Fibroblast of the aortic adventitia (primary cell): ENCODE data around the gene ARSG. TPM values are rescaled to one million over a fixed set of nuclear protein-coding genes. Genes with fewer than 3 reads are reported as not detected.

Experiments used
- DNase-seq: peaks from one replicate; pipeline ENCODE4 v3.0.0-alpha.2; 2010; ENCODE audit warnings: low read depth
- H3K4me3 ChIP-seq: 2 replicates; pipeline ENCODE4 v1.5.1; 2011; ENCODE audit warnings: low read depth, mild to moderate bottlenecking, control low read depth, low read length, moderate library complexity
- total RNA-seq: library from RNA; depleted of rRNA; stranded (reverse); fragments of >200 nt; gene quantifications from 2 replicates; pipeline ENCODE4 v1.2.3, GENCODE V29; 2012; ENCODE audit warnings: low replicate concordance
- TF ChIP-seq, protein P1 (sequence below): IDR thresholded peaks from 2 replicates; pipeline ENCODE4 v1.5.1; 2011; ENCODE audit warnings: mild to moderate bottlenecking, low read length, control low read depth, inconsistent platforms; ENCODE audit not compliant: insufficient read depth

Gene ARSG
- total RNA-seq, 1 donor = 2.7 TPM

DNA sequence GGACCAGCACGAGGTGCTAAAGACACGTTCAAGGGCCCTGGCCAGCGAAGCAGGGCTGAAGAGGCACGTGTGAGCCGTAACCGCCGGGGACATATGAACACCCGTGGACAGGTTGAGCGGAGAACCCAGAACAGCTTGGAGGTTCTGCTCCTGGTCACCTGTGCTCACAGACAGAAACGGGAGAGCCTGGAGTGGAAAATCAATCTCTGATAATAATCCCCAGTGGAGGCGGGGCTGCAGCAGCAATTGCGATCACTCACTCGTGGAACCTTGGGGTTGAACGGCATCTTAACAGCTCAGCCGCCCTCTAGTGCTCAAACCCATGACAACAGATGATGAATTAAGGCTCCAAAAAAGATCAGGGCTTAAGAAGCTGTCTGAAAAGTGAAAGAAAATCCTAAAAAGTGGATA is 140.4 kb downstream of the ARSG start:
- TF ChIP-seq, protein P1, sequence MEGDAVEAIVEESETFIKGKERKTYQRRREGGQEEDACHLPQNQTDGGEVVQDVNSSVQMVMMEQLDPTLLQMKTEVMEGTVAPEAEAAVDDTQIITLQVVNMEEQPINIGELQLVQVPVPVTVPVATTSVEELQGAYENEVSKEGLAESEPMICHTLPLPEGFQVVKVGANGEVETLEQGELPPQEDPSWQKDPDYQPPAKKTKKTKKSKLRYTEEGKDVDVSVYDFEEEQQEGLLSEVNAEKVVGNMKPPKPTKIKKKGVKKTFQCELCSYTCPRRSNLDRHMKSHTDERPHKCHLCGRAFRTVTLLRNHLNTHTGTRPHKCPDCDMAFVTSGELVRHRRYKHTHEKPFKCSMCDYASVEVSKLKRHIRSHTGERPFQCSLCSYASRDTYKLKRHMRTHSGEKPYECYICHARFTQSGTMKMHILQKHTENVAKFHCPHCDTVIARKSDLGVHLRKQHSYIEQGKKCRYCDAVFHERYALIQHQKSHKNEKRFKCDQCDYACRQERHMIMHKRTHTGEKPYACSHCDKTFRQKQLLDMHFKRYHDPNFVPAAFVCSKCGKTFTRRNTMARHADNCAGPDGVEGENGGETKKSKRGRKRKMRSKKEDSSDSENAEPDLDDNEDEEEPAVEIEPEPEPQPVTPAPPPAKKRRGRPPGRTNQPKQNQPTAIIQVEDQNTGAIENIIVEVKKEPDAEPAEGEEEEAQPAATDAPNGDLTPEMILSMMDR = peak; percentile 7
- no peak for DNase-seq
- no peak overlapping the region for H3K4me3 ChIP-seq

DNA sequence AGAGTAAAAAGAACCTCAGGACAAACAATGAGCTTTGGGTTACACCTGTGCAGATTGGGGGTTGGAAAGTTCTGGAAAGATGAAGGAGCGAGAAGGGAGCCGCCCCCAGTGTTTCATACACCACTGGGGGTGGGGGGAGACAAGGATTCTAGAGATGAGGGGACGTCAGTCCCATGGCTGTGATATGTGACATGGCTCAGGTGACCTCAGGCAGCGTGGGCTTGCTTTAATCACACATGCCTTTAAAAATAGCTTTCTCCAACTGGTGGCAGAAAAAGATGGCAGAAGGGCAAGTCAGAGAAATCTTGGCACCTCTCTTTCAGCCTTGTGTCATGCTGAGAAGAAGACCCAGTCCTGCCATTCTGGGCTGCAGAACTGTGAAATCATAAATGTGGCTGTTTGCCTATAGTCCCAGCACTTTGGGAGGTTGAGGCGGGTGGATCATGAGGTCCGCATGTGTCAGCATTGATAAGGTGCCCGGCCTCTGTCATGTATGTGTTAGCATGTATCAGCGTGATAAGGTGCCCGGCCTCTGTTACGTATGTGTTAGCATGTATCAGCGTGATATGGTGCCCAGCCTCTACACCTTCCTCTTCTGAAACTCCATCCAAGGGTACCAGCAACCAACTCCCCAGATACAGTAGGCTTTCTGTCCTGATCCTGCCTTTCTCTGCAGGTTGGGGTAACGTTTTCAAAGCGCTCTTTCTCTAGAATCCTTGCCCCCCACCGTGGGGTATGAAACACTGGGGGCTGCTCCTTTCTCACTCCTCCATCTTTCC is 141.0 kb downstream of the ARSG start:
- TF ChIP-seq, protein P1 = no peak
- no peak for DNase-seq
- H3K4me3 ChIP-seq = no peak overlapping the region

DNA sequence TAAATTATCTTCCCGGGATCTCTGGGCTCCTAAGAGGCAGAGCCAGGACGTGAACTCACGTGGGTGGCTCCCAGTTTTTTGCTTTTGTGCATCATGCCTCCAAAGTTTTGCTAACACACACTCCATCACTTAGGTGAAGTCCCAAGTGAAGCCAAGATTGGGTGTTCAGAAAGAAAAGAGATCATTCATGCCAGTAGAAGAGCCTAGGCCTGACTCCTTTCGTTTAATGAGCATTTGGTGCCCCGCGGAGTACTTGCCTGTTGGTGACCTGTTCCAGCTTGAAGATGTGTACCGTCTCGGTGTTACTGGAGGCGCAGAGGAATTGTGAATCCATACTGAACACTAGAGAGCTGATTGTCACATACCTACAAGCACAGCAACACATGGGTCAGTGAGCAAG is 141.9 kb downstream of the ARSG start:
- no peak for DNase-seq
- H3K4me3 ChIP-seq = no peak overlapping the region
- TF ChIP-seq, protein P1 = no peak

DNA sequence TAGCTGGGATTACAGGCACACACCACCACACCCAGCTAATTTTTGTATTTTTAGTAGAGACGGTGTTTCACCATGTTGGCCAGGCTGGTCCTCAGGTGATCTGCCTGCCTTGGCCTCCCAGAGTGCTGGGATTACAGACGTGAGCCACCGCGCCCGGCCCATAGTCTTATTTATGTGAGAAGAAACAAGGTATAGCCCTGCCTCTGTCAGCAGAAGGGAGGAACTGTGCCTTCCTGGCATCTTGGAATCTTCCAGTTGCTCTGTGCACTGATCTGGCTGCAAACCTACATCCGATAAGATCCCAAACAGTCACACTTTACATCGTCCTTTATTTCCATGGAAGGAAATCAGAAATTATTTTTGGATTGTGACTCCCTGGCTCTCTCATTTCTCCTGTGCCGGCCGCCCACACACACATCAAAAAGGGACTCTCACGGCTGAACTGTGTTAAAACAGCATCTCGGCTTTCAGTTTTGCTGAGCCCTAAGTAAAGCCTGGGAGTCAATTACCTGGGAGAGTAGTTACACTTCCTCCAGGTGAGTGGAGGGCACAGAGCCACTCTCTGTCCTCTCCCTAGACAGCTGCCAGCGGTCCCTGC is 142.7 kb downstream of the ARSG start:
- no peak for DNase-seq
- TF ChIP-seq, protein P1 = no peak
- no peak overlapping the region for H3K4me3 ChIP-seq

DNA sequence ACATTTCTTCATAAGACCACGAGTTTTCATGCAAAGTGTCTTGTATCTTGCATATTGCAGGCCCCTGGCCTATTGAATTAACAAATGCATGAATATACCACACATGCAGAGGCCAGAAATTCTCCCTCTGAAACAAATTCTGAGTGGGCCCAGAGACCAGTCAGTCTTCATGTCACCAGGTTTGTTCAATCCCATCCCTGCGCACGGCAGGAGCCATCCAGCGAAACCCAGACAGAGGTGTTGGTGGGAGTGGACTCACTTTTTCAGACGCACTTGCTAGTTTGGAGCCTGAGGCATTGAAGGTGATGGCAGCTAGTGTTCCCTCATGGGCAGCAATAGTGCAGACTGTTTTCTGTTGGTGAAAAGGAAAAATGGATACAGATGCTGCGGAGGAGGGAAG is 144.1 kb downstream of the ARSG start:
- no peak for DNase-seq
- TF ChIP-seq, protein P1 = no peak
- H3K4me3 ChIP-seq = no peak overlapping the region

DNA sequence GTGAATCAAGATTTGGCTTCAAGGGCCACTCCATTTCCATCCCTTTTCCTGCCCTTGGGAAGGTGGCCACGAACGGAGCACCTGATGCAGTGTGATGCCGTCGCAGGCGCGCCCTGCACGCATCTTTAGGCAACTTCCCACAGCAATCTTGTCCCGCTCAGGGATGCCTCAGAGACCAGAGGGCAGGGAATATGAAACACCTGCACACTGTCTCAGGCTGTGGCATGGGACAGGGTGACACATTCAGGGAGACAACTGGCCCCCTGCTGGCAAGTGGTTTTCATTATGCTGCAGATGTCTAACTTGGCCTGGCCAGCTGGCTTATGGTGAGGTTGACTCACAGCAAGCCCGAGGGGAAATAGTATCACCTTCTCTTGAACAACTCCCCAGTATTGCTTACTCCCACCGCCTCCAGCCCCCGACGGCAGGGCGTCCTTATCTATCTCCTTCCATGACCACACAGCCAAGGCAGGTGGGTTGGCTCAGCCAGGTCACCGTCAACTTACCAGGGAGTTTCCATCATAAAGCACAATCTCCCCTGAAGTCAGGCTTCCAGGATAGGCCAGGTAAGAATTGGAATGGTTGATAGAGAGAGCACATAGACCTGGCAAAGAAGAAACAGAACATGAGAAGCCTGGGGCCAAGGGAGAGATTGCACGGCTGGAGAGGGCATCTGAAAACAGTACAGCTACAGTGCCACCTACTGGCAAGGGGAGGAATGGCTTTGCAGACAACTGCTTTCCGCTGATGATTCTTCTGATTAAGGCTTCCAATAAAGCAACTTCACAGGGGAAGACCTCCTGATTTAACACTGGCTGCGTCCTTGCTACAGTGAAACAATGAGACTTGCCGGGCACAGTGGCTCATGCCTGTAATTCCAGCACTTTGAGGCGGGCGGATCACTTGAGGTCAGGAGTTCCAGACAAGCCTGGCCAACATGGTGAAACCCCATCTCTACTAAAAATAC is 144.9 kb downstream of the ARSG start:
- TF ChIP-seq, protein P1 = peak; percentile 97
- peak; percentile 83 for DNase-seq
- H3K4me3 ChIP-seq = no peak overlapping the region
